Hematopoietic multipotent progenitor cell treated with erythropoietin and hydrocortisone succinate and interleukin-3 and kit ligand, for 15 days (in vitro differentiated cells): ENCODE results near the gene CHST12.
"Not testable (repeated sequence)": the region's sequence is repeated elsewhere in the genome, so short reads cannot be mapped to it uniquely, and the experiment has no call there.

Source experiments
- DNase-seq: peaks from one replicate; pipeline ENCODE4 v3.0.0-alpha.2; 2015; ENCODE audit warnings: low spot score

Gene CHST12

DNA sequence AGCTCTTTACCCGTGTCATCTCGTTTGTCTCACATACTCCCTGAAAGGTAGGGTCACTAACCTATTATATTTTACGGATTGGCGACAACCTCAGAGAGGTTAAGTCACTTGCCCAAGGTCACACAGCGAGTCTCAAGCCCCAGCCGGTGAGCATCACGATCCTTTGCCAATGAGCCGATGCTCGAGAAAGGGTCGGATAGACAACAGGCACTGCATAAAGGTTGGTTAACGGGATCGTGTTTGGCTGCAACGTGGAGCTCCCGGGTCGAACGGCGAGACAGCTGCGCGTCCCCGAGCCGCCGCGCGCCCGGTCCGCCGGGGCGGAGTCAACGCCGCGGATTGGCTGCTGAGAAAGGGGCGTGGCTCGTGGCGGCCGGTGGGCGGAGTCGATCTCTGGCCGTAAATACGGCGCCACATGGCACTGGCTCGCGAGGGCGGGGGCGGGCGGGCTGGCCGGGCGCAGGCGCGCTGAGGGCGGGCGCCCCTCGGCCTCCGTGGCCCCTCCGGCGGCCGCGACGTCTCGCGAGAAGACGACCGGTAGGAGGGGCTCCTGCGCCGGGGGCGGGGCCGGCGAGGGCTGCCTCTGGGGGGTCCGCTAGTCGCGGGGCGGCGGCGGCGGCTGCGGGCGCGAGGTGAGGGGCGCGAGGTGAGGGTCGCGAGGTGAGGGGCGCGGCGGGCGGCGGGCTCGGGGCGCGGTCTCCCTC lies at the start of gene CHST12:
TSS of gene CHST12 (plus strand) at position 598 of the 704 bp plus-strand sequence. CDS start 29,029 bp downstream, outside the sequence.
- peak; percentile 95 for DNase-seq

- peak; percentile 93 for DNase-seq
These were observed 49.5 kb upstream of the CHST12 start for GRCh38 chr7:2353936-2354185.

DNA sequence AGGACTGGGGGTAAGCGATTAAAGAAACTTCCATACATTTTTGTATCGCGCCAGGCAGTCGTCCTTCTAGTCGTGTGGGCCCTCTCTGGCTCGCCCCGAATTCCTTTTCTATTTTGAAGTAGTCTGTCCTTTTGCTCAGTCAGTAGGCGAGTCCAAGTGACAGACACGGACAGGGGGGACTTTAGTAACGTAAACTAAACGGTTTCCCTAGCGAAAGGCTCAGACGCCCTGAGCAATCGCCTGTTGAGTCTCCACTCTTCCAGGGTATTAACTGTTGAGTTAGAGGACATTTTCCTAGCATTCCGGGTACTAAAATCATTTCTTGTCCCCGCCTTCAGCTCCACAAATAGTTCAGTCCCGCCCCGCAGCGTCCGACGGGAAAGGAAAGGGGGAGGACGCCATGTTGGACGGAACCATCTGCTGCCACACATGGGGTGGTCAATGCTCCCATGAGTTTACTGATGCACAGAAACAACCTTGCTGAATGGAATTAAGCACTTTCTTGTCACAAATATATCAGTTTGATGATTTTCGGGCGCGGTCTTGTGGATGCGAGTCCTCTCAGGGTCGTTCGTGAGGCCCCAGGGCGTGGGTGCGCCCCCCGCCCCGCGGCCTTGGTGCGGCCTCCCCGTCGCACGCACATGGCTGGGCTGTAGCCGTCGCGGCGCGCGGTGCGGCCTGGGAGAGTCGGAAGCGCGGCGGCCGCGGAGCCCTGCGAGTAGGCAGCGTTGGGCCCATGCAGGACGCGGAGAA lies 49.0 kb upstream of the CHST12 start, which contains the start of gene EIF3B:
TSS of gene EIF3B (plus strand) at position 642 of the 753 bp plus-strand sequence. CDS start at position 737, 95 bp downstream.
- DNase-seq = peak; percentile 97

DNA sequence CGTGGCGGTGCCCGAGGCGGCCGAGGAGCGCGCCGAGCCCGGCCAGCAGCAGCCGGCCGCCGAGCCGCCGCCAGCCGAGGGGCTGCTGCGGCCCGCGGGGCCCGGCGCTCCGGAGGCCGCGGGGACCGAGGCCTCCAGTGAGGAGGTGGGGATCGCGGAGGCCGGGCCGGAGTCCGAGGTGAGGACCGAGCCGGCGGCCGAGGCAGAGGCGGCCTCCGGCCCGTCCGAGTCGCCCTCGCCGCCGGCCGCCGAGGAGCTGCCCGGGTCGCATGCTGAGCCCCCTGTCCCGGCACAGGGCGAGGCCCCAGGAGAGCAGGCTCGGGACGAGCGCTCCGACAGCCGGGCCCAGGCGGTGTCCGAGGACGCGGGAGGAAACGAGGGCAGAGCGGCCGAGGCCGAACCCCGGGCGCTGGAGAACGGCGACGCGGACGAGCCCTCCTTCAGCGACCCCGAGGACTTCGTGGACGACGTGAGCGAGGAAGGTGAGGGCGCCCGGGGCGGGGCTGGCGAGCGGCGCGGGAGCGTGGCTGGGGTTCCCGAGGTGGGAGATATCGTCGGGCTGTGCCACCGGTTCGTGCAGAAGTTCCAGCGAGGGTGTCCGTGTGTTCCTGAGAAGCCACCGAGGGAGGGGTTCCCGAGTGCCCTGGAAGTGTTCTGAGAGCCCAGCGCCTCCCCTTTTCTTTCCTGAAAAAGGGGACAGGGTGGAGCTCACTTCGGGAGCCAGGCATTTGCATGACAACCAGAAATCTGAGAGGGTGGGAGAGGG lies 48.3 kb upstream of the CHST12 start:
- DNase-seq = no peak

DNA sequence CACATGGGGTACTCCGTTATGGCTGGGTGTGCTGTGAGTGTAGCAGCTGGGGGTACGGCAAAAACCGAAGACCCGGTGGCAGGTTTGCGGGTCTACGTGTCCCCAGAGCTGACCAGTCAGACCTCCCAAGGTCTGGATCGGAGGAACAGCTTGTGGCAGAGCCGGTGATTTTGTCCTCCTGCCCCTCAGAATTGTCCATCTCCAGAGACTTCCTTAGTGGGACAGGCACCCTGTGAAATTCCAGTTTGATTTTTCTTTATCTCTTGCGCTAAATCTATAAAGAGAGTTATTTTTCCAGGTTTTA lies 47.8 kb upstream of the CHST12 start:
- no peak for DNase-seq

DNA sequence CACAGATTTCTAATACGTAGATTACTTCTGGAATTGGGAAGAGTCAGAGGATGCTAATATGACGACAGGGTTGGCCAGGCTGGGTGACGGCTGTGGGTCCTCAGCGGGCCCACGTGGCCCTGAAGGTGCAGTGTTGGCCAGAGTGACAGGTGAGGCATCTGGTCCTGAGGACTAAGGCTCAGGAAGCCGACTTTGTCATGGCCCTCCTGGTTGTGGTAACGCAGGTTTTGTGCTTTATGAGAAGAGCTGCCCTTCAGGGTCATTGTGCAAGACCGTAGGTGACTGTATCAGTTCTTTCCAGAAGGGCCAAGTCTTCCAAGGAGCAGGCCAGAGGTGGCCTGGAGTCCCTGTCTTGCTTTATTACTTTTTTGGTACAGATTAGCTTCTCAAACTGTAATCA lies 46.2 kb upstream of the CHST12 start:
- no peak for DNase-seq

DNA sequence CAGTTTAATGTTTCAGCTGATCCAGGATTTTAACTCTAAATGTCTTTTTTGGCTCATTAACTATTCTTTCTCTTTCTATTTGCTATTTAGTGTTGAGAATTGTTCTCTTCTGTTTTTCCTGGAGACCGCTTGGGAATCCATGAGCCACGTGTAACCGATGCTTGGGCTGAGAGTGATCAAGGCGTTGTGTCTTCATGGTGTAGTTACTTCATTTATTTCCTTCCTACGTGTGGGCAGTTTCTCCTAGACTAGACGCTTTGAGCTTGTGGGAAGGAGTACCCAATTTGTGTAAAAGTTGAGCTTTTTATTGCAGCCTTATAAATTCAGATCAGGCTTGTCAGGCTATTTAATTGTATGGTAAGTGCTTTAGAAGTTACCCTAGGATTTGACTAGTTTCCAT lies 45.8 kb upstream of the CHST12 start:
- no peak for DNase-seq

GRCh38 chr7:2358968-2359527 lies 44.4 kb upstream of the CHST12 start:
- DNase-seq = peak; percentile 30

- no peak for DNase-seq
These were observed 43.8 kb upstream of the CHST12 start for GRCh38 chr7:2359610-2360009.

DNA sequence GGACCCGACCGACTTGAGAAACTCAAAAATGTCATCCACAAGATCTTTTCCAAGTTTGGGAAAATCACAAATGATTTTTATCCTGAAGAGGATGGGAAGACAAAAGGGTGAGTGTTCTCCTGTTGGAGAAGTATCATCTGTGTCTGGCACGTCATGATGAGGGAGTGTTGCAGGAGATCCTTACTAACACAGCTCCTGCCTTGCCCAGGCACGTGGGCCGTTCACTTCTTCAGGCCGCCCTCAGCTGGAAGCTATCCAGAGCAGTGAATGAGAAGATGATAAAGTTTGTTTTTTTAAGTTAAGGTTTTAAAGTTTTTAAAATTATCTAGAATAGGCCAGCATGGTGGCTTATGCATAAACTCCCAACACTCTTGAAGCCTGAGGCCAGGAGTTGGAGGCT lies 42.6 kb upstream of the CHST12 start:
- peak; percentile 77 for DNase-seq

GRCh38 chr7:2362385-2363088 lies 40.9 kb upstream of the CHST12 start:
- no peak for DNase-seq

GRCh38 chr7:2369139-2369538 lies 34.3 kb upstream of the CHST12 start:
- no peak for DNase-seq

DNA sequence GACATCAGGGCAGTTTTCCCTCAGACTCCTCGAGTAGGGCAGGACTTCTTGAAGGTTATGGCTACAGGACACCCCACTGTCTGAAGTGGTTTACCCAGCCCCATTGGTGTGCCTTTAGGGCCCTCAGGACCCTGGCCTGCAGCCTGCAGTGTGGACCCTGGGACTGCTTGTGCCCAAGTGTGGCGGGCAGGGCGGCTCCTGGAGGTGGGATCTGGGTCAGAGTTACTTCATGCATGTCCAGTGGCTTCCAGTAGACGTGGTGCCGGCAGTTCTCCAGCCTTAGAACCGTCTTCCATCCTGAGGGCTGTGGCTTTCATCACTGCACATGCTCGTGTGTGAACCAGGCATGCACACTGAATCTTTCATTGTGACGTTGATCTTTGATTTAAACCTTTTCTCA lies 32.1 kb upstream of the CHST12 start:
- DNase-seq = no peak

- DNase-seq = no peak
These were observed 30.7 kb upstream of the CHST12 start for GRCh38 chr7:2372724-2373123.

- no peak for DNase-seq
These were observed 30.3 kb upstream of the CHST12 start for GRCh38 chr7:2373124-2373556.

DNA sequence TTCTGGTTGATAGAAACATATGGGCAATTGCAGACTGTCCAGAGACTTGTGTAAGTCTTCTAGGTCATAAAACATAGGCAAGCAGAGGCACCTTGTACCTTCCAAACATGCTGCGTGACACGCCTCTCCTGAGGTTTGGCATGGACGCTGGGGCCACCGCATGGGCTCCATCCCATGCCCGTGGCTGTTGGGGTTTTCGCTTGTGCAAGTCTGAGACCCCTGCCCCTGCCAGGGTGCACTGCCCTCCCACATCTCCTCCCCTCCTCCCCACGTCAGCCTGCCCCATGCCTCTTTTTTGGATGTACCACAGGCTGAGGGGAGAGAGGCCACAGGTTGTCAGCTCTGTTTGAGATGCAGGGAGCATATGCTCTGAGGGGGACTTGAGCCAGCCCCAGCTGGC lies 29.8 kb upstream of the CHST12 start:
- DNase-seq = no peak

DNA sequence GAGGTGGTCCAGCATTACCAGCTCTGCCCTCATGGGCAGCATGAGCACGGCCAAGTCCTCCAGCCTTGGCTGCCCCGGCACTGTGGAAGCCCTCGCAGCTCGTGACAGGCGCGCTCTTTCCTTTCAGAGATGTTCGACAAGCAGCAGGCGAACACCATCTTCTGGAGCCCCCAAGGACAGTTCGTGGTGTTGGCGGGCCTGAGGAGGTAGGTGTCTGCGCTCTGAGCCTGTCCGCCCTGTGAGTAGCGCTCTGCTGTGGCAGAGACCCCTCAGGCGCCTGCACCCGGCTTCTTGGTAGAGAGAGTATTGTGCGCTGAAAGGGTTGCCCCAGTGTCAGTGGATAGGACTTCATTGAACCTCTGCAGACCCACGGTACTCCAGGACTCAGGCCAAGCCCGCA lies 29.0 kb upstream of the CHST12 start:
- no peak for DNase-seq

DNA sequence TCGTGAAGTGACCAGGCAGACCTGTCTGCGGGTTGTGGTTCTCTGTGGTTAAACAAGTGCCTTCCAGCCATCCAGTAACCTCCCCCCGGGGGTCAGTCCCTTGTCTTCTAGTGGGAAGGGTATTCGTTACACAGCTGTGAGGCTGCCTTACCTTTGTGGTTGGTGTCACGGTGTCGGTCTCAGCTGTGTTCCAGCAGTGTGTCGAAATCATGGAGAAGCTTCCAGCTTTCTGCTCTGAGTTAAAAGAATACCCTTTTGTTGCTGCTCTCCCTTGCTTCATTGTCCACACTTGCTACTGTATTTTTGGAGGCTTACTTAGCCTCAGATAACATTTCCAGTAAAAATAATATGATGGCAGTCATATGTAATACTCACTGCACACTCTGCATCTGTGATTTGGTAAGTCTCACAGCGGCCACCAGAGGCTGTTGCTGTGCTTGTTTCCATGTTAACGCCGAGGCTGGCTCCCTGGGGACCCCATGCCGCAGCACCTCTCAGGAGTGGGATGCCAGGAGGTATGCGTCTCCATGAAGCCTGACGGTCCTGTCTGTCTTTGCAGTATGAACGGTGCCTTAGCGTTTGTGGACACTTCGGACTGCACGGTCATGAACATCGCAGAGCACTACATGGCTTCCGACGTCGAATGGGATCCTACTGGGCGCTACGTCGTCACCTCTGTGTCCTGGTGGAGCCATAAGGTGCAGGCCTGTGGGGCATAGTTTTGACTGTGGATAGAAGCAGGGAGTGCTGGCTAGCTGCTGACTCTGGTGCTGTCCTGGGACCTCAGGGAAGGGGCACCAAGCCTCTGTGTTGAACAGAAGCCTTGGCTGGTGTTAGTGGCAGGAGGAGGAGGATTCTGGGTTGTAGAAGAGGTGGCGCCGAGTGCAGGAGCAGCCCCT lies 28.3 kb upstream of the CHST12 start:
- DNase-seq = no peak

- DNase-seq = no peak
These were observed 26.9 kb upstream of the CHST12 start for GRCh38 chr7:2376351-2377154.

DNA sequence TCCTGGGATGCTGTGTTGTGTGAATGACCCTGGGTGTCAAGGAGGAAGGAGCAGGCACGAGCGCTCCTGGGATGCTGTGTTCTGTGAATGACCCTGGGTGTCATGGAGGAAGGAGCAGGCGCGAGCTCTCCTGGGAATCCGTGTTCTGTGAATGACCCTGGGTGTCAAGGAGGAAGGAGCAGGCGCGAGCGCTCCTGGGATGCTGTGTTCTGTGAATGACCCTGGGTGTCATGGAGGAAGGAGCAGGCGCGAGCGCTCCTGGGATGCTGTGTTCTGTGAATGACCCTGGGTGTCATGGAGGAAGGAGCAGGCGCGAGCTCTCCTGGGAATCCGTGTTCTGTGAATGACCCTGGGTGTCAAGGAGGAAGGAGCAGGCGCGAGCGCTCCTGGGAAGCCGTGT lies 25.9 kb upstream of the CHST12 start:
- DNase-seq = not testable (repeated sequence)
